HG03196 (cell line): ENCODE measurements around the gene STOX2.
"Not testable (repeated sequence)": the region's sequence is repeated elsewhere in the genome, so short reads cannot be mapped to it uniquely, and the experiment has no call there.

Experiments used
- ATAC-seq: cut with Tn5 transposase; IDR thresholded peaks from one replicate; pipeline ENCODE4 v1.9.1; 2021; ENCODE audit not compliant: unreplicated experiment

The STOX2 gene

DNA sequence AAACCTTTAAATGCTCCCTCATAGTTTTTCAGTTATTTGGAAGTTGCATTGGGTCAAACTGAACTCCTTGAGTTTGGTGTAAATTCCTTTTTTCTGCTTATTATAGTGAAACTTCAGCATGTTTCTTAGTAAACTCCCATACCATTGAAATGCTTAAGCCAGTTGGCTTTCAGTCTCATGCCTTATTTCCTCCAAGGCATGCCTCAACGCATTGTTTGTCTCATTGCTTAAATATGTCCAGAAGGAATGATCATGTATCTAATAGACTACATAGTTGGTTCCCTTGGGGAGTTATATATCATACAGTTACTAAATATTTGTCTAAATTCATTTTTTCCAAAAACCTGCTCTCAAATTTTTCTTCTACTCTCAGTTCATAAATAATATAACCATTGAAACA lies 114.0 kb downstream of the STOX2 start:
- no peak for ATAC-seq

GRCh38 chr4:184019667-184020623 lies 114.8 kb downstream of the STOX2 start:
- no peak for ATAC-seq

DNA sequence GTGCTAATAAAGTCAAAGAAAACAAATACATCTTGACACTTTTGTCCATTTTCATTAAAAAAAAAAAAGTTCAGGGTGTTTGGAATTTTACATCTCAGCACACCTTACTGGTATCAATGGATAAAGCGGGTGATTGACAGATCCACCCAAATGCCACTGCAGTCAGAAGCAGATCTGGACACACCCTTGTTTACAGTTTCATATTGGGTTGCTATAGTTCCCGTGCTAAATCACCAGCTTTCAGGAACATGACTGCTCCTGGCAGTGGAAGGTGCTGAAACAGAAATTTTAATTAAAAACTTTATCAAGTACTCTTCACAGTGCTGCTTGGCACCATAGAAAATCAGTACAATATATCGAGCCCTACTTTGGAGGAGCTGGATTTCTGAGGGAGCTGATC lies 116.3 kb downstream of the STOX2 start:
- ATAC-seq = no peak

- ATAC-seq = no peak
Observed at GRCh38 chr4:184022679-184023383, 117.7 kb downstream of the STOX2 start.

DNA sequence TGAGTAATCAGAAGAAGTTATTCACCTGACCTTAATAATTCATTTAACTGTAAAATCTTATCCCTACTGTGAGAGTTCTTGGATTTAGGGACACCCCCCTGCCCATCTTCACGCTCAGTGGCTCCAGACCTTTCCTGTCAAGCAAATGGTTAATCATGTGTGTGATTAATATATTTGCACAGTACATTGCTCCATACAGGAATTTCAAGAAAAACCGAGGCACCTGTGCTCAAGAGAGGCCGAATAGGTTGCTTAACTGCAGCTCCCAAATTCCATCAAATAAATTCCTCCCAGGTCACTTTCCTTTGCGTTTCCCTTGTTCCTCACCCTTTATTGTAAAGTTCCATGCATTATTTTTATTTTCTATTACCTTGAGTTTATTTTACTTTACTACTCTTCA lies 119.5 kb downstream of the STOX2 start:
- no peak for ATAC-seq

DNA sequence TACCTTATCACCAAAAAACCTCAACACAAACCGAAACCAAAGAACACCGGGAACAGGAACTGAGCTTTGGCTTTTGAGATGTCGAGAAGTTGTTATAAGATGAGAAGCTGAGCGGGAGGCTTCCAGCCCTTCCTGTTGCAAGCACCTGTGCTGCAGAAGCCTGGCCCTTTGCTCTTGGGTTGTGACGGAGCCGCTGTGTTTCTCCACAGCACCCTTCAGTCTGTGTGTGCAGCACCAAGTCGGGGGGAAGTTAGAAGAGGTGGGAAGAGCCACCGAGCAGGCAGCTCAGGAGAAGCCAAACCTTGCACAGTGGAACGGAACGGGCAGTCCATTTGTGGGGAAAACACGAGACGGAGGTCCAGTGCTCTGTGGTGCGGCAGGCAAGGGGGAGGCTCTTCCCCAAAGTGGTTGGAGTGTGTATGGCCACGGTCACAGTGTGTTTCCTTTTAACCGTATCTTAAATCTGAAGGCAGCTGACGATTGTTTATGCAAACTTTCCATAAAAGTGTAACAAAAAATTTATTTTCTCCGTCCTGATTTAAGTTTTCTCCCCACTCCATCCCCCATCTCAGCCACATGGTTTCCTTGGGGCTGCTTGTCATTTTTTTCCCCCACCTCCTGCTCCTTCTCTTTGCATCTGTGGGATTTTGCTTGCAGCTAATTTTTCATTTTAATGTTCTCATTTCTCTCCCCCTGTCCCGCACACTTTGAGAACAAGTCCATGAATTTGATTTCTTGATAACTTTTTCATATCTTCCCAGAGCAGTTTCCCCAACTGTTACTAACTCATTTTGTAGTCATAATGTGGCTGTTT lies 123.7 kb downstream of the STOX2 start:
- ATAC-seq = no peak

DNA sequence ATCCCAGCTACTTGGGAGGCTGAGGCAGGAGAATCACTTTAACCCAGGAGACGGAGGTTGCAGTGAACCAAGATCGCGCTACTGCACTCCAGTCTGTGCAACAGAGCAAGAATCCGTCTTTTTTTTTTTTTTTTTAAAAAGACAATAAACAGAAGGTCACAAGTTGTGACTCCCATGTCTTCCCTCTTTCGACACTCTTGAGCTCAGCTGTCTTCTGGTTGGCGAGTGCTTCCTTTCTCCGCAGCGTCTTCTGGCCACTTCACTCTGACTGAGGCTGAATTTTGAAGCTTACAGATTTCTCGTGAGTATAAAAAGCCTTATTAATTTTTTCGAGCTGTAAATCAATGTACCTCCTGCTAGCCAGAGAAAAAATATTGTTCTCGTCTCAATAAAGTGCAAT lies 124.9 kb downstream of the STOX2 start:
- no peak for ATAC-seq

DNA sequence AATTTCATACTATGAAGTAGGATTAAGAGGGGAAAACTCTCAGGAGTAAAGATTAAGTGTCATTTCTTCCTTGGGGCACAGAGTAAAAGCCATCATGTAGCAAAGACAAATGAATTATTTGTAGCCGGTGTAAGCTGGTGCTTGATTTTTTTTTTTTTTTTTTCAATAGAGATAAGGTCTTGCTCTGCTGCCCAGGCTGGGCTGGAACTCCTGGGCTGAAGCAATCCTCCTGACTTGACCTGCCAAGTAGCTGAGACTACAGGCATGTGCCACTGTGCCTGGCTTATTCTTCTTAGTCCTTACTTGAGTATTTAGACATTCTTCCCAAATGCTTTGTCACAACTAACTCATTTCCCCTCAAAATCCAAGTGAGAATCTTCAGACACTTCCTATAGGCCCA lies 125.7 kb downstream of the STOX2 start:
- ATAC-seq = no peak

DNA sequence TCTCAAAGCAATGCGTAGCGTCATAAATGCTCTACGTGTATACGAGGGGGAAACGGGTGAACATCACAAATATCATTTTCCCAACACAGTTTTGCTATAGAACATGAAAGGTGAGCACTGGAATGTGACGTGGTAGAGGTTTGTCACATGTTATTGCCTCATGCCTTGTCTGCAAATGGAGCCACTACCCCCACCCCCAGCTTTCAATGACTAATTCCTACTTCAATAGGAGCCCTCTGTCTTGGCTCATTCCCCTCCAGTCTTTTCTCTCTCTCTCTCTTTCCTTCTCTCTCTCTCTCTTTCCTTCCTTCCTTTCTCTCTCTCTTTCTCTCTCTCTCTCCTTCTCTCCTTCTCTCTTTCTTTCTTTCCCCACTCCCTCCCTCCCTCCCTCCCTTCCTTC lies 127.0 kb downstream of the STOX2 start:
- ATAC-seq = no peak

DNA sequence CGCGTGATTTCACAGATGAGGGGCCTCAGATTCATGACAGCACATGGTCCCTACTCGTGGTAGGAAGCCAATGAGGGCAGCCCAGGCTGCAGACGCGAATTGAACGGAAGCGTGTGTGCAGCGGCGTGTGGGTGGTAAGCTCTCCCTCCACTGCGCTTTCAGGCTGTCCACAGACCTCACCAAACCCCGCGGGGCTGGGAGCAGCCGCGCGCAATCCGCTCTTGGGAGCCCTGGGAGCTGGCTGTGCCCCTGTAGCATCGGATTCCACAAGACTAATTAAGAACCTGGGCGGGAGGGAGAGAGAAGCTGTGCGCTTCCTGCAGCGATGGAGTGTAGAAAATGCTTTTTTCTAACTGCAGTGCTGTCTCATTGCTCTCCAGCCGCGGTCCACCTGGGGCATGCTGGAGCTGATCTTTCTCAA lies 134.9 kb downstream of the STOX2 start:
- ATAC-seq = no peak

DNA sequence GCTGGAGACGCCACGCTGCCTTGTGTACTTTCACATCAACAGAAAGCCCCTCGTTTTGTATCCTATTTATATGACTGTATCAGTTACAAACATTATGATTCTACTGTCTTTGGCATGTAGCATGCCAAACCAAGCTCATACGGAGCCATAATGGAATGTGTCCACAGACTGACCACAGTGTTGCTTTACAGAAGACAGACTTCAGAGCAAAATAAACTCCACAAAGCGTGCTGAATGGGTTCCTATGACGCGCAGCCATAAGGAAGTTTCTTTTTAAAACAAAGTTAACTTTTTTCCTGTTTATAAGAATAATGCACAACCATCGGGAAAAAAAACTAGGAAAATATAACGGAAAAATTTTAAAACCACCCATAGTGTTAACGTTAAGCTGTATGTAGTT lies 136.0 kb downstream of the STOX2 start:
- ATAC-seq = no peak

- no peak for ATAC-seq
Observed at GRCh38 chr4:184046148-184046547, 141.0 kb downstream of the STOX2 start.

DNA sequence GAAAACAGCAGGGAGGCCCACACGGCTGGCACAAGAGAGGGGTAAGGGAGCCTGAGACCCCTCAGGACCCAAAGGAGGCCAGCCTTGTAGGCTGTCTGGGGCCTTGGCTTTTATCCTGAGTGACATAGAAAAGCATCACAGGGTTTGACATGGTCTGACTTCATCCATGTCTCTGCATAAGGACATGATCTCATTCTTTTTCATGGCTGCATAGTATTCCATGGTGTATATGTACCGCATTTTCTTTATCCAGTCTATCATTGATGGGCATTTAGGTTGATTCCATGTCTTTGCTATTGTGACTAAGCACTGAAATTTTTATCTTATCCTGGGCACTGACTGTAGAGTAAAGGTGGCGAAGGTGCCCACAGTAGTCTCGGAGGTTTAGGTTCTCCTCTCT lies 146.2 kb downstream of the STOX2 start:
- not testable (repeated sequence) for ATAC-seq

DNA sequence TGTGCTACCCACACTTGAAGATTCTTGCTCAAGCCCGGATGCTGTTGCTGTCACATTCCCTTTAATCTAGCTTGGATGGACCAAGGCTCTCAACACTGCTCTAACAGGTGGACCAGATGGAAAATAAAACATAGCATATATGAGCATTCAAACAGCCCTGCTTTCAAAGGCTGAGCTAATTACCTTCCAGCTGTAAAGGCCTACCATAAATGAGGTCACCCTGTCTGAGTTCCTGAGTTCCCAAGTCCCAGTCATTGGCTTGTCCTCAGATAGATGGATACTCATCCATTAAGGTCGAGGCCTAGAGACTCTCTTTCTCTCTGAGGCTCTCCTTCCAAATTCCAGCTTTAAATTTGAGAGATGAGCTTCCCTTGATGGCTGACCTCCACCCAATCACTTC lies 147.5 kb downstream of the STOX2 start:
- no peak for ATAC-seq

- no peak for ATAC-seq
Observed at GRCh38 chr4:184053434-184053833, 148.3 kb downstream of the STOX2 start.

GRCh38 chr4:184056877-184057276 lies 151.8 kb downstream of the STOX2 start:
- no peak for ATAC-seq

GRCh38 chr4:184058026-184058425 lies 152.9 kb downstream of the STOX2 start:
- no peak for ATAC-seq

DNA sequence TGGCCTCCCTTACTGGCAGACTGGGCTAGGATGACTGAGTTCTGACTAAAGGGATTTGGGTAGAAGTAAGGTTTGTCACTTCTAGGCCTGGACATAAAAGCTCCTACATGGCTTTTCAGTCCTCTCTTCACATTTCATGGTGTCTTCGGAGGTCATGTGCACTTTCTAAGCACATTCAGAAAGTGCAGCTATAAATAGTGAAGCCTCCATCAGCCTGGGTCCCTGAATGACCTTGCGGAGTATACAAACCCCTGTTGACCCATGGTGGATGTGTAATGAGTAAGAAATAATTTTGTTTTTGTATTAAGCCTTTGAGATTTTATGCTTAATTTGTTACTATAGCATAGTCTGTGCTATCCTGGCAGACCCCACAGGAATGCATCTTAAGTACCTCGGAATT lies 154.0 kb downstream of the STOX2 start:
- ATAC-seq = no peak

GRCh38 chr4:184061582-184061981 lies 156.5 kb downstream of the STOX2 start:
- no peak for ATAC-seq

GRCh38 chr4:184062769-184063168 lies 157.7 kb downstream of the STOX2 start:
- ATAC-seq = no peak

- ATAC-seq = no peak
Observed at GRCh38 chr4:184064877-184065276, 159.8 kb downstream of the STOX2 start.
